Panc1 (cell line): ENCODE data around the gene LIPC.

Experiments
- POLR2AphosphoS5 ChIP-seq: IDR thresholded peaks from 2 replicates; pipeline ENCODE4 v1.6.1; 2012; ENCODE audit warnings: mild to moderate bottlenecking, low read depth, low read length, moderate library complexity
- TCF7L2 ChIP-seq: IDR thresholded peaks from 2 replicates; pipeline ENCODE4 v1.6.1; 2011; ENCODE audit warnings: mild to moderate bottlenecking, low read depth, low read length, inconsistent platforms
- TF ChIP-seq, protein P1 (sequence below): fragments of 450-650 bp; IDR thresholded peaks from 2 replicates; pipeline ENCODE4 v1.5.1; 2017; ENCODE audit warnings: mild to moderate bottlenecking
- TF ChIP-seq, protein P2 (sequence below), 2 experiments: IDR thresholded peaks; 2 replicates each; pipeline ENCODE4 v1.6.1; 2011 to 2012; ENCODE audit warnings: low read depth in 2 of 2, control low read depth in 1 of 2, low read length in 1 of 2, mild to moderate bottlenecking in 1 of 2, moderate library complexity in 1 of 2; ENCODE audit not compliant: insufficient read depth in 1 of 2

DNA sequence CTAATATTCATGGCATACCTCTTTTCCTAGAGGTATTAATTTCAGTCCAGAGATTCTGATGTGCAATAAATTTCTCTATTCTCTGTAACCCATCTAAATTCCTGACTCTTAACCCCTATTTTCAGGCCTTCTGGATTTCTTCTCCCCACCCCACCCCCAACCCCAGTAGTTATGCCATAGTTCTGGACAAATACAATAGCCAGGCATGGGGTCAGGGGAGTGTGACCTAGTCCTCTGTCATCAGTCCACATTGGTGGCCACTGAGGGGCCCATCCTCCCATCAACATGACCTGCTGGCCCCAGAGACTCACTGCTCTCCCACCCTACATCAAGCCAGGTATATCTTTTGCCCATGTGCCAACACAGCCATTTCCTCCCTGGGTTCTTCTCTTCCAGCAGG is 3.8 kb upstream of the LIPC start:
- no peak for TF ChIP-seq TCF7L2
- TF ChIP-seq, protein P1, sequence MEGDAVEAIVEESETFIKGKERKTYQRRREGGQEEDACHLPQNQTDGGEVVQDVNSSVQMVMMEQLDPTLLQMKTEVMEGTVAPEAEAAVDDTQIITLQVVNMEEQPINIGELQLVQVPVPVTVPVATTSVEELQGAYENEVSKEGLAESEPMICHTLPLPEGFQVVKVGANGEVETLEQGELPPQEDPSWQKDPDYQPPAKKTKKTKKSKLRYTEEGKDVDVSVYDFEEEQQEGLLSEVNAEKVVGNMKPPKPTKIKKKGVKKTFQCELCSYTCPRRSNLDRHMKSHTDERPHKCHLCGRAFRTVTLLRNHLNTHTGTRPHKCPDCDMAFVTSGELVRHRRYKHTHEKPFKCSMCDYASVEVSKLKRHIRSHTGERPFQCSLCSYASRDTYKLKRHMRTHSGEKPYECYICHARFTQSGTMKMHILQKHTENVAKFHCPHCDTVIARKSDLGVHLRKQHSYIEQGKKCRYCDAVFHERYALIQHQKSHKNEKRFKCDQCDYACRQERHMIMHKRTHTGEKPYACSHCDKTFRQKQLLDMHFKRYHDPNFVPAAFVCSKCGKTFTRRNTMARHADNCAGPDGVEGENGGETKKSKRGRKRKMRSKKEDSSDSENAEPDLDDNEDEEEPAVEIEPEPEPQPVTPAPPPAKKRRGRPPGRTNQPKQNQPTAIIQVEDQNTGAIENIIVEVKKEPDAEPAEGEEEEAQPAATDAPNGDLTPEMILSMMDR: no peak
- TF ChIP-seq POLR2AphosphoS5: no peak
- TF ChIP-seq, protein P2, sequence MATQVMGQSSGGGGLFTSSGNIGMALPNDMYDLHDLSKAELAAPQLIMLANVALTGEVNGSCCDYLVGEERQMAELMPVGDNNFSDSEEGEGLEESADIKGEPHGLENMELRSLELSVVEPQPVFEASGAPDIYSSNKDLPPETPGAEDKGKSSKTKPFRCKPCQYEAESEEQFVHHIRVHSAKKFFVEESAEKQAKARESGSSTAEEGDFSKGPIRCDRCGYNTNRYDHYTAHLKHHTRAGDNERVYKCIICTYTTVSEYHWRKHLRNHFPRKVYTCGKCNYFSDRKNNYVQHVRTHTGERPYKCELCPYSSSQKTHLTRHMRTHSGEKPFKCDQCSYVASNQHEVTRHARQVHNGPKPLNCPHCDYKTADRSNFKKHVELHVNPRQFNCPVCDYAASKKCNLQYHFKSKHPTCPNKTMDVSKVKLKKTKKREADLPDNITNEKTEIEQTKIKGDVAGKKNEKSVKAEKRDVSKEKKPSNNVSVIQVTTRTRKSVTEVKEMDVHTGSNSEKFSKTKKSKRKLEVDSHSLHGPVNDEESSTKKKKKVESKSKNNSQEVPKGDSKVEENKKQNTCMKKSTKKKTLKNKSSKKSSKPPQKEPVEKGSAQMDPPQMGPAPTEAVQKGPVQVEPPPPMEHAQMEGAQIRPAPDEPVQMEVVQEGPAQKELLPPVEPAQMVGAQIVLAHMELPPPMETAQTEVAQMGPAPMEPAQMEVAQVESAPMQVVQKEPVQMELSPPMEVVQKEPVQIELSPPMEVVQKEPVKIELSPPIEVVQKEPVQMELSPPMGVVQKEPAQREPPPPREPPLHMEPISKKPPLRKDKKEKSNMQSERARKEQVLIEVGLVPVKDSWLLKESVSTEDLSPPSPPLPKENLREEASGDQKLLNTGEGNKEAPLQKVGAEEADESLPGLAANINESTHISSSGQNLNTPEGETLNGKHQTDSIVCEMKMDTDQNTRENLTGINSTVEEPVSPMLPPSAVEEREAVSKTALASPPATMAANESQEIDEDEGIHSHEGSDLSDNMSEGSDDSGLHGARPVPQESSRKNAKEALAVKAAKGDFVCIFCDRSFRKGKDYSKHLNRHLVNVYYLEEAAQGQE (IDR thresholded peaks at IDR 0.05; ENCODE audit: insufficient read depth in 1 of 2, low read depth in 2 of 2, low read length in 1 of 2): no peak
